Measurements from ENCODE around the gene MOSPD2.

The MOSPD2 gene

DNA sequence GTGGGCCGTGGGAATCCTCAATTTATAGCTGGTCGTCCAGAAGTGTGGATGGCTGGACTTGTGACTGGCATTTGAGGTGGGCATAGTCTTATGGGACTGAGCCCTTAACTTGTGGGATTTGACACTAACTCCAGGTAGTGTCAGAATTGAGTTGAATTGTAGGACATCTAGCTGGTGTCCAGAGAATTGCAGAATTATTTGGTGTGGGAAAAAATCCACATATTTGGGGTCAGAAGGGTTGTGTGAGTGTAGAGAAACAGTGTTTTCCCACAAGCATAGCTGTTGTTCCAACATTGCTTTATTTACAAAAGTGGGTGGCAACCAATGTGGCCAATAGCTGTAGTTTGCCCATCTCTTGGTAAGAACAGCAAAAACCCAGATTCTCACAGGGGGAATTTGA is 91.3 kb downstream of the MOSPD2 start:
- H3K27ac ChIP-seq (ENCODE audit: low read depth, low read length, severe bottlenecking): no peak overlapping the region
- H3K4me3 ChIP-seq (ENCODE audit: extremely low read depth, insufficient read depth, low read length, poor library complexity, severe bottlenecking): no peak overlapping the region
- H3K4me1 ChIP-seq (ENCODE audit: control insufficient read depth, insufficient read depth, low read length, poor library complexity, severe bottlenecking): peaks cover 6% of the 10 kb centered on the region
- no peaks in the 10 kb centered on the region for H3K9me3 ChIP-seq (ENCODE audit: control insufficient read depth, low read length)
- no peaks in the 10 kb centered on the region for H3K36me3 ChIP-seq (ENCODE audit: control insufficient read depth, insufficient read depth, low read length)
- WGBS, 2 experiments (ENCODE audit: insufficient coverage in 2 of 2): no CpG with 5 or more reads among the region's 2 CpGs

Measured in mesodermal cell (in vitro differentiated cells).